Superior temporal gyrus (tissue), 1 donor: ENCODE data around the gene GMEB2.
"Not testable (repeated sequence)": the region's sequence is repeated elsewhere in the genome, so short reads cannot be mapped to it uniquely, and the experiment has no call there.

Experiments used
- DNase-seq: peaks from one replicate; pipeline ENCODE4 v3.0.0-alpha.2; 2016; ENCODE audit errors: extremely low spot score

Gene GMEB2

DNA sequence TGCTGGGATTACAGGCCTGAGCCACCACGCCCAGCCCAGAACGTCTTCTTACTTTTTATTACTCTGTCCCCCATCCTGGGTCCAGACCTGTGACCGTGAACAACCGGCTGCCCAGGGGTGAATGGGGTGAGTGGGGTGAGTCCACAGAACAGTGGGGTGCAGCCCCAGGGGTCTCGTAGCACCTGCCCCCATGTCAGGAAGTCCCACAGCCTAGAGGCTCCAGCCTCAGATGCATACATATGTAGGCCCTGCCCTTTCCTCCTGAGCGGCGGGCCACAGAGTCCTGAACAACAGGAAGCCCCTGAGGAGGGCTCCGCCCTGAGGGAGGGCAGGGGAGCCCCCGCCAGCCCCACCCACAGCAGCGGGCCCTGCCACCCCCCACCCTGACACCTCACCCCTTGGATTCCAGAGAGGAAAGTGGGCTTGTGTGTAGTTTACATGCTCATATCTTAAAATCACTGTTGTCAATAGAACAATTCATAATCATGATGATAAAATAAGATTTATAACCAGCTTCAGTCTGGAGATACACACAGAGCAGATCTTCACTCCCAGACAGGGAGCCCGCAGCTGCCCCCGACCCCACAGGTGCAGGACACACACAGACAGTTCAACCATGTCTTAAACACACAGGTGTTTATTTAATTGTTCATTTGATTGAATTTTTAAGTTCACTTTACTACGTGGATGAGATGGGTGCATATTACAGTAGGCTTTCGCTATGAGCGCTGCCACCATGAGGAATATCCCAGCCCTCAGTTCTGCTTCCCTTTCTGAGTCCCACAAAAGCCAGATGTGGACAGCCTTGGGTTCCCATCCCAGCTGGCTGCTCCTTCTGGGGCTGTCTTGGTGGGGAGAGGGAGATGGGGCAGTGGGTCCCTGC is 12.4 kb upstream of the GMEB2 start:
- DNase-seq: no peak

- DNase-seq: no peak
Measured at GRCh38 chr20:63636752-63637628, 10.1 kb upstream of the GMEB2 start.

- no peak for DNase-seq
Measured at GRCh38 chr20:63635431-63636141, 8.7 kb upstream of the GMEB2 start.

- no peak for DNase-seq
Measured at GRCh38 chr20:63633732-63634131, 6.8 kb upstream of the GMEB2 start.

GRCh38 chr20:63631426-63631825 is 4.5 kb upstream of the GMEB2 start:
- DNase-seq: not testable (repeated sequence)

DNA sequence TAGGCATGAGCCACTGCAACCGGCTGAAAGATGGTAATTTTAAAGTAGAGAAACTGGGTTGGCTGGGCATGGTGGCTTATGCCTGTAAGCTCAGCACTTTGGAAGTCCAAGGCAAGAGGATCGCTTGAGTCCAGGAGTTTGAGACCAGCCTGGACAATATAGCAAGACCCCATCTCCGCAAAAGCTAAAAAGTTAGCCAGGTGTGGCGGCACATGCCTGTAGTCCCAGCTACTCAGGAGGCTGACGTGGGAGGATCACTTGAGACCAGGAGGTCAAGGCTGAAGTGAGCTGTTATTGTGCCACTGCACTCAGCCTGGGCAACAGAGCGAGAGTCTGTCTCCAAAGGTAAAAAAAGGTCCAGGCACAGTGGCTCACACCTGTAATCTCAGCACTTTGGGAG is 4.1 kb upstream of the GMEB2 start:
- DNase-seq: not testable (repeated sequence)

- no peak for DNase-seq
Measured at GRCh38 chr20:63628246-63628975, 1.5 kb upstream of the GMEB2 start.

GRCh38 chr20:63627751-63628245 is 897 bp upstream of the GMEB2 start:
- no peak for DNase-seq

- DNase-seq: peak; percentile 93
Measured at GRCh38 chr20:63627129-63627750, 339 bp upstream of the GMEB2 start.

DNA sequence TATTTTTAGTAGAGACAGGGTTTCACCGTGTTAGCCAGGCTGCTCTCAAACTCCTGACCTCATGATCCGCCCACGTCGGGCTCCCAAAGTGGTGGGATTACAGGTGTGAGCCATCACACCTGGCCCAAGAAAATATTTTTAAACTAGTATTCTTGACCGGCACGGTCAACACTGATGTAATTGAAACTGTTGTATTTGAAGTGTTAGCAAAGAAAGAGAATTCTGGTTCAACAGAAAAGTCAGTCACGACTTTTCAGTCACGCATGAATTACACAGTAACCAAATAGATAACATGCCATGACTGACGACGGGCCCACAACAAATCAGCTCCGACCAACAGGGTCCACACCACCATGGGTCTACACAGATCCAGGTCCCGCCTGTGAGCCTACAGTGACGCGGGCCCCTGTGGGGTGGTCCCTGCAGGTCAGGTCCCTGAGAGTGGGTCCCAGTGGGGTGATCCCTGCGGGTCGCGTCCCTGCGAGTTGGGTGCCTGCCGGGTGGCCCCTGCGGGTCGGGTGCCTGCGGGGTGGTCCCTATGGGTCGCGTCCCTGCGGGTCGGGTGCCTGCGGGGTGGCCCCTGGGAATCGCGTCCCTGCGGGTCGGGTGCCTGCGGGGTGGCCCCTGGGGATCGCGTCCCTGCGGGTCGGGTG is 1.0 kb downstream of the GMEB2 start:
- DNase-seq: no peak

- no peak for DNase-seq
Measured at GRCh38 chr20:63624486-63624885, 2.4 kb downstream of the GMEB2 start.

DNA sequence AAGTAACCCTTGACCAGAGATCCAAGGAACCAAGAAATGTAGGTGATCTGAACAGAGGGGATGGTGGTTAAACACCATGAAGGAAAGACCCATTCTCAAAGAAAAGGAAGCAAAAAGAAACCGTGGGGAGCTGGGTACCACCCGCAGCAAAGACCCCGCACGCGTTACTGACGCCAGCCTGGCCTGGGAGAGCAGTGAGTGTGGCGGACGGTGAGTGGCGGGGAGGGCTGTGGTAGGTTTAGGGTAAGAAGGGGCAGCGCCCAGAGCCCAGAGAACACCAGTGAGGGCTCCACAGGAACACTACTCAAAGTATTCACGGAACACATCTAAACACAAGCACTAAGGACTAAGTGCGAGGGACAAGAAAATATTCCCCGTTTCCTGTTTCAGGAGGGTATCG is 4.2 kb downstream of the GMEB2 start:
- DNase-seq: no peak

GRCh38 chr20:63622096-63622495 is 4.8 kb downstream of the GMEB2 start:
- no peak for DNase-seq

DNA sequence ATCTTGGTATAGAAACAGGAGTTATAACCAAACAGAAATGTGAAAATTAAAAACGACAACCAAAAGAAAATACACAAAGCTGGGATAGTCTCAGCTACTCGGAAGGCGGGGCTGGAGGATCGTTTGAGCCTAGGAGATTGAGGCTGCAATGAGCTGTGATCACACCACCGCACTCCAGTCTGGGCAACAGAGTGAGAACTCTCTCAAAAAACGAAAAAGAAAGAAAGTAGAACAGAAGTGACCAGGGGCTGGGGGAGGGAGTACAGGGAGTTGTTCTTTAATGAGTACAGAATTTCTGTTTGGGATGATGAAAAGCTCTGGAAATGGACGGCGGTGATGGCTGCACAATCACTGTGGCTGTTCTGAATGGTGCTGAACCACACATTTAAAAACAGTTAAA is 5.9 kb downstream of the GMEB2 start:
- no peak for DNase-seq

GRCh38 chr20:63619505-63619904 is 7.4 kb downstream of the GMEB2 start:
- DNase-seq: no peak

- DNase-seq: no peak
Measured at GRCh38 chr20:63619086-63619485, 7.8 kb downstream of the GMEB2 start.

- no peak for DNase-seq
Measured at GRCh38 chr20:63618291-63618980, 8.5 kb downstream of the GMEB2 start.

- no peak for DNase-seq
Measured at GRCh38 chr20:63617876-63618265, 9.0 kb downstream of the GMEB2 start.

DNA sequence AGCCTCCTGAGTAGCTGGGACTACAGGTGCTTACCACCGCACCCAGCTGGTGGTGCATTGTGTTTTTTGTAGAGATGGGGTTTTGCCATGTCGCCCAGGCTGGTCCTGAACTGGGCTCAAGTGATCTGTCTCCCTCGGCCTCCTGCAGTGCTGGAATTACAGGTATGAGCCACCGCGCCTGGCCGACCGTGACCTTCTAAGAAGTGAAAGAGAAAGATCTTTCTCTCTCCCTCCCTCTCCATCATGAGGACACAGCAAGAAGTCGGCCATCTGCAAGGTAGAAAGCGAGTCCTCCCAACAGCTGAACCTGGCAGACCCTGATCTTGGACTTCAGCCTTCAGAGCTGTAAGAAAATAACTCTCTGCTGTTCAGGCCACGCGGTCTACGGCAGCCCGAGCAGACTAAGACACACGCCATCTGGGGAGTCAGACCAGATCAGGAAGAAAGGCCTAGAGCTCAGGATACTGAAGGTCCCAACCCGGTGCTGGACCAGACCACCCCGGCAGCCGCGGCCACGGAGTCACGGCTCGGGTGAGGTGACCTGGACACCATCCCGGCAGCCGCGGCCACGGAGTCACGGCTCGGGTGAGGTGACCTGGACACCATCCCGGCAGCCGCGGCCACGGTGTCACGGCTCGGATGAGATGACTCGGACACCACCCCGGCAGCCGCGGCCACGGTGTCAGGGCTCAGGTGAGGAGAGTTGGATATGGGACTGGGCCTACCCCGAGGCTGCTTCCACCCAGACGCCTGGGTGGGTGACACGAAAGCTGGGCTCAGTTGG is 9.6 kb downstream of the GMEB2 start:
- DNase-seq: no peak
